H9 (cell line): ENCODE data around the gene AGAP3. TPM values are rescaled to one million over a fixed set of nuclear protein-coding genes. Genes with fewer than 3 reads are reported as not detected.

Source experiments
- DNase-seq: peaks from one replicate; pipeline ENCODE4 v3.0.0-alpha.2; 2017
- H2AFZ ChIP-seq: one replicate; pipeline ENCODE4 v1.6.1; 2013; ENCODE audit warnings: mild to moderate bottlenecking, low read length, control low read depth, moderate library complexity
- H2AK5ac ChIP-seq: 2 replicates; pipeline ENCODE4 v1.6.1; 2013; ENCODE audit warnings: low read length, control low read depth, mixed read lengths; ENCODE audit not compliant: insufficient read length
- H2BK120ac ChIP-seq: one replicate; pipeline ENCODE4 v1.6.1; 2013; ENCODE audit warnings: low read depth, mild to moderate bottlenecking, low read length, control low read depth, inconsistent platforms; ENCODE audit not compliant: poor library complexity, severe bottlenecking
- H2BK12ac ChIP-seq: 2 replicates; pipeline ENCODE4 v1.6.1; 2013; ENCODE audit warnings: low read length, control low read depth, mixed read lengths, low read depth; ENCODE audit not compliant: insufficient read length
- H2BK15ac ChIP-seq: 2 replicates; pipeline ENCODE4 v1.6.1; 2013; ENCODE audit warnings: low read depth, low read length, control low read depth
- H2BK20ac ChIP-seq: one replicate; pipeline ENCODE4 v1.6.1; 2013; ENCODE audit warnings: low read depth, mild to moderate bottlenecking, low read length, control low read depth, inconsistent platforms; ENCODE audit not compliant: poor library complexity, severe bottlenecking
- H2BK5ac ChIP-seq: 2 replicates; pipeline ENCODE4 v1.6.1; 2013; ENCODE audit warnings: low read length, control low read depth, mixed read lengths; ENCODE audit not compliant: insufficient read length
- H3K14ac ChIP-seq: 2 replicates; pipeline ENCODE4 v1.6.1; 2013; ENCODE audit warnings: low read length, control low read depth; ENCODE audit not compliant: insufficient read depth
- H3K18ac ChIP-seq: 2 replicates; pipeline ENCODE4 v1.6.1; 2013; ENCODE audit warnings: low read depth, mild to moderate bottlenecking, mixed read lengths, low read length, control low read depth; ENCODE audit not compliant: insufficient read length
- H3K23ac ChIP-seq: 2 replicates; pipeline ENCODE4 v1.6.1; 2013; ENCODE audit warnings: low read length, control low read depth, mixed read lengths, low read depth; ENCODE audit not compliant: insufficient read length
- H3K23me2 ChIP-seq: 2 replicates; pipeline ENCODE4 v1.6.1; 2013; ENCODE audit warnings: low read depth, mild to moderate bottlenecking, mixed read lengths, low read length, control low read depth; ENCODE audit not compliant: insufficient read length, poor library complexity, severe bottlenecking
- H3K27ac ChIP-seq: 2 replicates; pipeline ENCODE4 v1.5.1; 2013; ENCODE audit warnings: low read length, control low read depth, mixed read lengths, low read depth; ENCODE audit not compliant: insufficient read length
- H3K27me3 ChIP-seq: 2 replicates; pipeline ENCODE4 v1.6.1; 2013; ENCODE audit warnings: low read length, control low read depth, inconsistent platforms; ENCODE audit not compliant: insufficient read depth
- H3K4ac ChIP-seq: 2 replicates; pipeline ENCODE4 v1.6.1; 2013; ENCODE audit warnings: low read depth, mild to moderate bottlenecking, control low read depth, inconsistent platforms, low read length, moderate library complexity
- H3K4me1 ChIP-seq: 2 replicates; pipeline ENCODE4 v1.6.1; 2013; ENCODE audit warnings: low read length, control low read depth, inconsistent platforms; ENCODE audit not compliant: insufficient read depth
- H3K4me2 ChIP-seq: 2 replicates; pipeline ENCODE4 v1.6.1; 2013; ENCODE audit warnings: low read length, control low read depth, mixed read lengths; ENCODE audit not compliant: insufficient read length, insufficient read depth
- H3K56ac ChIP-seq: 2 replicates; pipeline ENCODE4 v1.6.1; 2013; ENCODE audit warnings: low read depth, mild to moderate bottlenecking, mixed read lengths, low read length, control low read depth; ENCODE audit not compliant: insufficient read length
- H3K79me1 ChIP-seq: 2 replicates; pipeline ENCODE4 v1.6.1; 2013; ENCODE audit warnings: low read depth, mild to moderate bottlenecking, moderate library complexity, low read length, control low read depth, inconsistent platforms; ENCODE audit not compliant: insufficient read depth, poor library complexity, severe bottlenecking
- H3K79me2 ChIP-seq: 2 replicates; pipeline ENCODE4 v1.6.1; 2013; ENCODE audit warnings: low read length, control low read depth, inconsistent platforms; ENCODE audit not compliant: insufficient read depth
- H3K9ac ChIP-seq: 2 replicates; pipeline ENCODE4 v1.6.1; 2013; ENCODE audit warnings: low read length, control low read depth, mixed read lengths; ENCODE audit not compliant: insufficient read length; ENCODE audit errors: extremely low read depth
- H3K9me3 ChIP-seq: one replicate; pipeline ENCODE4 v1.6.1; 2013; ENCODE audit warnings: low read depth, low read length, inconsistent platforms; ENCODE audit not compliant: control insufficient read depth
- H3T11ph ChIP-seq: one replicate; pipeline ENCODE4 v1.6.1; 2013; ENCODE audit warnings: mild to moderate bottlenecking, low read length, control low read depth, inconsistent platforms
- H4K20me1 ChIP-seq: one replicate; pipeline ENCODE4 v1.6.1; 2013; ENCODE audit not compliant: control insufficient read depth, insufficient read length, insufficient read depth
- H4K5ac ChIP-seq: 2 replicates; pipeline ENCODE4 v1.6.1; 2013; ENCODE audit warnings: low read depth, mild to moderate bottlenecking, mixed read lengths, low read length, control low read depth; ENCODE audit not compliant: insufficient read length
- H4K8ac ChIP-seq: replicated peaks from 2 replicates; pipeline ENCODE4 v1.6.1; 2013; ENCODE audit warnings: low read length, control low read depth, mixed read lengths, low read depth; ENCODE audit not compliant: insufficient read length
- H4K91ac ChIP-seq: 2 replicates; pipeline ENCODE4 v1.6.1; 2013; ENCODE audit warnings: low read depth, mild to moderate bottlenecking, moderate library complexity, mixed read lengths, low read length, control low read depth; ENCODE audit not compliant: insufficient read length
- H3K27ac Mint-ChIP-seq, 3 experiments: 2 replicates in 2 of 3; 3 replicates in 1 of 3; pipeline ENCODE4 v1.8.0; 2020 to 2021; ENCODE audit warnings: mixed read lengths in 3 of 3, mild to moderate bottlenecking in 1 of 3, moderate library complexity in 1 of 3
- H3K27me3 Mint-ChIP-seq: 2 replicates; pipeline ENCODE4 v1.8.0; 2021; ENCODE audit warnings: low read depth, mild to moderate bottlenecking, moderate library complexity, mixed read lengths
- H3K36me3 Mint-ChIP-seq, 3 experiments: 2 replicates in 2 of 3; 3 replicates in 1 of 3; pipeline ENCODE4 v1.8.0; 2020 to 2021; ENCODE audit warnings: low read depth in 3 of 3, mixed read lengths in 3 of 3; ENCODE audit not compliant: insufficient read depth in 1 of 3
- H3K4me1 Mint-ChIP-seq, 2 experiments: 2 replicates each; pipeline ENCODE4 v1.8.0; 2020; ENCODE audit warnings: mixed read lengths in 2 of 2
- H3K4me3 Mint-ChIP-seq, 2 experiments: 2 replicates in 1 of 2; 3 replicates in 1 of 2; pipeline ENCODE4 v1.8.0; 2020 to 2021; ENCODE audit warnings: mild to moderate bottlenecking in 2 of 2, mixed read lengths in 2 of 2, moderate library complexity in 1 of 2
- H3K9me3 Mint-ChIP-seq, 2 experiments: 2 replicates in 1 of 2; 3 replicates in 1 of 2; pipeline ENCODE4 v1.8.0; 2020; ENCODE audit warnings: mild to moderate bottlenecking in 2 of 2, mixed read lengths in 2 of 2, moderate library complexity in 1 of 2
- CTCF ChIP-seq: fragments of 200-600 bp; sonication (generic); conservative IDR thresholded peaks from 3 replicates; pipeline ENCODE4 v1.8.0; 2021; ENCODE audit warnings: antibody characterized with exemption, mild to moderate bottlenecking
- WGBS: extraction: QIAGEN DNeasy Blood & Tissue Kit; methylation state at CpG from one replicate; pipeline ENCODE4 v1.1.7; 2013; ENCODE audit warnings: missing lambda C conversion rate, low lambda C conversion rate, mixed read lengths; ENCODE audit not compliant: insufficient read length; ENCODE audit errors: extremely low coverage; 5-methylcytosine and 5-hydroxymethylcytosine counted together
- total RNA-seq: library from RNA; stranded (reverse); gene quantifications from 2 replicates; pipeline ENCODE4 v1.2.1, GENCODE V29; 2021

The AGAP3 gene
- total RNA-seq, 1 experiment from 2014 or later, result 97.7 TPM

- Histone ChIP-seq H2AFZ (no peak within 1 kb of the TSS), H3K79me1 (peaks cover under 1% of the 10 kb centered on the region), H3K9ac (no peak within 1 kb of the TSS), H3K14ac (no peak within 1 kb of the TSS), H2BK12ac (no peak within 1 kb of the TSS), H4K20me1 (no peaks in the 10 kb centered on the region), H4K91ac (no peak within 1 kb of the TSS), H4K5ac (no peak within 1 kb of the TSS), H4K8ac (no peak within 1 kb of the TSS), H2BK120ac (no peak within 1 kb of the TSS), H3K4ac (no peak within 1 kb of the TSS), H3K23ac (no peak within 1 kb of the TSS), H2BK20ac (no peak within 1 kb of the TSS), H3K18ac (no peak within 1 kb of the TSS), H3K23me2 (peaks cover 20% of the 10 kb centered on the region), H2AK5ac (no peak within 1 kb of the TSS), H3K79me2 (peaks cover 2% of the 10 kb centered on the region; the same call in 1 of the 2 replicates), H3K56ac (no peak within 1 kb of the TSS), H3K4me1 (peaks cover 2% of the 10 kb centered on the region; the same call in 1 of the 2 replicates), H3T11ph (no peak within 1 kb of the TSS), H3K27me3 (no peaks in the 10 kb centered on the region; the same call in 1 of the 2 replicates), H3K4me2 (peak within 1 kb of the TSS; percentile 88), H2BK5ac (no peak within 1 kb of the TSS), H2BK15ac (no peak within 1 kb of the TSS), H3K27ac (no peak within 1 kb of the TSS), H3K9me3 (no peaks in the 10 kb centered on the region)
- DNase-seq, result peak; percentile 70
- Mint-ChIP-seq H3K27ac (peak within 1 kb of the TSS in 2 of 3 experiments; percentile 89; a peak in 2 of 7 replicates), H3K27me3 (peaks cover 11% of the 10 kb centered on the region), H3K36me3 (peaks cover 0 to 6% (median 5%) of the 10 kb centered on the region in 3 experiments; a peak in 5 of 7 replicates), H3K4me1 (peaks cover 34 to 44% of the 10 kb centered on the region in 2 experiments), H3K9me3 (no peaks in the 10 kb centered on the region; a peak in 1 of 5 replicates), H3K4me3 (peak within 1 kb of the TSS; percentile 86 to 87)
- TF ChIP-seq CTCF, result no peak
- no CpG with 5 or more reads among the region's 69 CpGs for WGBS
Observed at GRCh38 chr7:151083071-151083823, 3.0 kb upstream of the AGAP3 start, which contains the start of gene TMUB1. Gene TMUB1, minus strand, starts transcription at chr7:151083493. Its CDS starts 930 bp downstream, at chr7:151082563.
